GM19035 (cell line): ENCODE measurements around the gene PIH1D1.
"Not testable (repeated sequence)": the region's sequence is repeated elsewhere in the genome, so short reads cannot be mapped to it uniquely, and the experiment has no call there.

ENCODE experiments used
- ATAC-seq: cut with Tn5 transposase; IDR thresholded peaks from one replicate; pipeline ENCODE4 v1.9.1; 2021; ENCODE audit not compliant: unreplicated experiment

Gene PIH1D1

GRCh38 chr19:49481020-49481683 lies 29.5 kb upstream of the PIH1D1 start:
- no peak for ATAC-seq

- no peak for ATAC-seq
Observed at GRCh38 chr19:49479975-49480628, 28.5 kb upstream of the PIH1D1 start.

- ATAC-seq: no peak
Observed at GRCh38 chr19:49475995-49476880, 24.6 kb upstream of the PIH1D1 start.

- ATAC-seq: no peak
Observed at GRCh38 chr19:49475191-49475917, 23.7 kb upstream of the PIH1D1 start.

- ATAC-seq: no peak
Observed at GRCh38 chr19:49474542-49474924, 22.9 kb upstream of the PIH1D1 start.

- peak; percentile 51 for ATAC-seq
Observed at GRCh38 chr19:49473868-49474541, 22.4 kb upstream of the PIH1D1 start, which contains the start of gene FLT3LG. Gene FLT3LG, plus strand, starts transcription at chr19:49474215. Its CDS starts 425 bp downstream, at chr19:49474640.

GRCh38 chr19:49473501-49473867 lies 21.9 kb upstream of the PIH1D1 start:
- not testable (repeated sequence) for ATAC-seq

GRCh38 chr19:49472936-49473335 lies 21.3 kb upstream of the PIH1D1 start:
- no peak for ATAC-seq

GRCh38 chr19:49470615-49470978 lies 19.0 kb upstream of the PIH1D1 start:
- ATAC-seq: no peak

- ATAC-seq: peak; percentile 53
Observed at GRCh38 chr19:49469828-49470614, 18.4 kb upstream of the PIH1D1 start.

GRCh38 chr19:49468746-49469447 lies 17.3 kb upstream of the PIH1D1 start:
- ATAC-seq: peak; percentile 63

- no peak for ATAC-seq
Observed at GRCh38 chr19:49468199-49468598, 16.6 kb upstream of the PIH1D1 start.

GRCh38 chr19:49465371-49465770 lies 13.8 kb upstream of the PIH1D1 start:
- ATAC-seq: no peak

- ATAC-seq: no peak
Observed at GRCh38 chr19:49463960-49464740, 12.5 kb upstream of the PIH1D1 start.

- no peak for ATAC-seq
Observed at GRCh38 chr19:49462492-49462891, 10.9 kb upstream of the PIH1D1 start.

- ATAC-seq: no peak
Observed at GRCh38 chr19:49461656-49462055, 10.0 kb upstream of the PIH1D1 start.

GRCh38 chr19:49461130-49461529 lies 9.5 kb upstream of the PIH1D1 start:
- ATAC-seq: not testable (repeated sequence)

GRCh38 chr19:49459388-49459787 lies 7.8 kb upstream of the PIH1D1 start:
- no peak for ATAC-seq

GRCh38 chr19:49458567-49458903 lies 6.9 kb upstream of the PIH1D1 start:
- no peak for ATAC-seq
